ENCODE measurements around the gene MPPED1. TPM values are rescaled to one million over a fixed set of nuclear protein-coding genes. Genes with fewer than 3 reads are reported as not detected.

Gene MPPED1
- total RNA-seq, 1 donor from 2014 or later, result 4.4 TPM

DNA sequence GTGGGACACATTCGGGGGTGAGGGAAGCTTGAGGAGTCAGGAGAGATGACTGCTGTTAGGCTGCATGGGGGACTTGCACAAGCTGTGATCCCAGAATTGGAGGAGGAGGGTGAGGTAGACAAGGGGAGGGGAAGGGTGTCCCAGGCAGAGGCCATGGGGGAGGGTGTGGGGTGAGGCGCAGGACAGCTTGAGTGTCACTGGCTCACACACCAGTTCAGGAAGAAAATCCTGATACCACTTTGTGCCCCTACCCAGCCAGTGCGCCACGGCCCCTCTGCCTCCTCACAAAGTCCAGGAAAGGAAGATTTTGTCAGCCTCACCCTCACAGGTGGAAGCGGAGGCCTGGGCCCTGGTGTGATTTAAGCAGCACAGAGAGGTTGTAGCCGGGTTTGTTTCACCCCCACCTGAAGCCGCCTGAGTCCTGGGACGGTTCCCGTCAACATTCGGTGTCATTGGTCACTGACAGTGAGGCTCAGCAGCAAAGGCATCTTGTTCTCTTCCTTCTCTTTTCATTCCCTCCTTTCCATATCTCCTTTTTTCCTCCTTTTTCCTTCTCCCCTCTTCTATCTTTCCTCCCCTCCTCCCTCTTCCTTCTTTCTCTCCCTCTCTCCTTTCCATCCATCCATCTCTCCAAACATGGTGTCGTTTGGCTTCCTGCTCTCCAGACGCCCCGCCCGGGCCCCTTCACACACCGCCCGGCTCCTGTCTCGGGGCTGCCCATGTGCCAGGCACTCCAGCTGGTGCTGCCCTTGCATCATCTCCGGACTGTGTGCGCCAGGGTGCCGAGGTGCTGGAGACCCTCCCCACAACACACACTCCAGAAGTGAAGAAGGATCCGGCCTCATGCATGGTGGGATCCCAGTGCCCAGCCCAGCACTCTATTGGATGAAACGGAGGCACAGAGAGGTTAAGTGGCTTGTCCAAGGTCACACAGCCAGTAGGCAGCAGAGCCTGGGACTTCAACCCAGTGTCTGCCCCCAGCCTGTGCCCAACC is 89.3 kb downstream of the MPPED1 start:
- DNase-seq, result no peak

DNA sequence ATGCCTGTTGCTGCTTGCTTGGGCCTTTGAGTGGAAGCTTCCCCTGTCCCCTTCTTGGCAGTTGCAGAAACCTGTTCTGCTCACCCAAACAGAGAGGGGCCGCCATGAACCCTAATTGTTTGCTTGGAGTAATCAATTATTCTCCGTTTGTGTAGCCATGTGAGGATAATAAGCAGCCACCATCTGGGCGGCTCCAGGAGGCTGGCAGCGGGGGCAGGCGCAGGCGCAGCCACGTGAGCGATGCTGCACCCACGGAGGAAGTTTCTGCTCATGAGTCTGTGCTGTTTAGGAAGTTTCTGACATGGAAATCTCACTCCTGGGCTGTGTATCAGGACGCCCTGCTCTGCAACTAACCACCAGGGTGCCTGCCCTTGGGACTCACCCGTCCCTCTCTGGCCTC is 90.1 kb downstream of the MPPED1 start:
- DNase-seq, result no peak

DNA sequence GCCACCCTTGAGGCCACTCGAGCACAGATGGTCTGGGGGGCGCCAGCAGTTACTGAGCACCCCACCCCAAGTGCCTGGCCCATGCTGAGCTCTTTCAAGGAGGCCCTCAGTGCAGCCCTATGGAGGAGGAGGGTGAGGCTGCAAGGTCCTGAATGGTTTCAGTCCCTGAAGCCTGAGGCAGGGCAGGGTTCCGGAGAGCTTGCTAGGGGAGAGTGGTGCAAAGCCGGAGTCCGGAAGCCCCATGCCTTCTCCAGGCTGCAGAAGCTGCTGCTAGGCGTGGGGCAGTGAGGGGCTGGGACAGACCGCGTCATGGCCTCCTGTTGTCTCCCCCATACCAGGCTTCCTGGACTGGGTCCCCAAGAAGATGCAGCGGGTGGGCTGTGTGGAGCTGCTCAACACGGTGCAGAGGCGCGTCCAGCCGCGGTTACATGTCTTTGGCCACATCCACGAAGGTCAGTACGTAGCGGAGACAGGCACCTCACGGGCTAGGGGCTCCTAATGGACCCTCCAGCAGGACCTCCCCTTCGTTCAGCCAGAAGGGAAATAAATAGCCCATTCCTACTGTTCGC is 90.6 kb downstream of the MPPED1 start:
- no peak for DNase-seq

DNA sequence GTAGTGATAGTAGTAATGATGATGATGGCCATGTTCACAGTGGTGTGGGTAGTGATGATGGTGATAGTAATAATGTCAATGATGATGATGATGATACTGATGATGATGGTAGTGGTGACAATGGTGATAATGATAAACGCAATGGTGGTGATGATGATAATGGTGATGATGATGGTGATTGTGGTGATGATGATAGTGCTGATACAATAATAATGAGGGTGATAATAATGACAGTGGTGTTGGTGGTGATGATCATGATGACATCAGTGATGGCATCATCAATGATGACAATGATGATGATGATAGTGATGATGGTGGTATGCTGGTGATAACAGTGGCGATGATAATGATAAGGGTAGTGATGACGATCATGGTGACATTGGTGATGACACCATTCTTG is 92.3 kb downstream of the MPPED1 start:
- DNase-seq, result no peak

DNA sequence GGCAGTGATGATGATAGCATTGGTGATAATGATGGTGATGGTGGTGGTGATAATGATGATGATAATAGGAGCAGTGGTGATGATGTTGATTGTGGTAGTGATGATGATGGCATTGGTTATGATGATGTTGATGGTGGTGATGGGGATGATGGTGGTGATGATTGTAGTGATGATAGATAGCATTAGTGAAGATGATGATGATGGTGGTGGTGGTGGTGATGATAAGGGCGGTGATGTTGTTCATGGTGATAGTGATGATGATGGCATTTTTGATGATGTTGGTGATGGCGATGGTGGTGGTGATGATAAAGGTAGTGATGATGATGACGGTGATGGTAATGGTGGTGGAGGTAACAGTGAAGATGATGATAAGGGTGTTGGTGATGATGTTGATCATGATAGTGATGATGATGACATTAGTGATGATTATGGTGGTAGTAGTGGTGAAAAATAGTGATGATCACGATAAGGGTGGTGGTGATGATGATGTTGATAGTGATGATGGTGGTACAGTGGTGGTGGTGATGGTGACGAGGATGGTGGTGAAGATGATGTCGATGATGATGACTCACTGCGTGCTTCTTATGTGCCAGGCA is 93.0 kb downstream of the MPPED1 start:
- DNase-seq, result no peak

DNA sequence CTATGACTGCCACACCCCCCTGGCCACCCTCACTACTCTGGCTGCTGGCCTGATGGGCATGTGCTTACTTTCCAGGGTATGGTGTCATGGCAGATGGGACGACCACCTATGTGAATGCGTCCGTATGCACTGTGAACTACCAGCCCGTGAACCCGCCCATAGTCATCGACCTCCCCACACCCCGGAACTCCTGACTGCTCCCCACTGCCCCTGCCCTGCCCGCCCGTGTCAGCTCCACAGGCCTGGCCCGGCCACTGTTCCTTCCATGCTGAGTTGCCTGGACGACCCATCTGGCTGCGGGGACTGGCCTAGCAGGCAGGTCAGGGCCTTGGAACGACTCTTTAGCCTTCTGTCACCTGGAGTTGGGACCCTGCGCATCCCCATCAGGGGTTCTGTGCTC is 93.6 kb downstream of the MPPED1 start:
- no peak for DNase-seq

DNA sequence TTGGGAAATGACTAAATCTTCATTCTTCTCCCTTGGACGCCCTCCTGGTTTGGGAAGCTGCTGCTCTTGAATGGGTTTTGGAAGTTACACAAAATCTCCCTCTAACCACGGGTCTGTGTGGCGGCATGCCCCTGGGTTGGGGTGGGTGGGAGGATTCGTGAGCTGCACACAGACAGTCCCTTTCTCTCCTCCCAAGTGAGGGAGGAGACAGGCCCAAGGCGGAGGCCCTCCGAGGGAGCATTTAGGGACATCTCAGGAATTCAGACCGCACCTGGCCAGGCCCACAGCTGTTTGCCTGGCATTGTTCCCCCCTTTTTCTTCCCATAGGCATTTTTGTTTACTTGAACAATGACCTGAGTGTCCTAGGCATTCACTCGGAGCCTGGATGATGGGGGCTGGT is 94.1 kb downstream of the MPPED1 start:
- DNase-seq, result no peak

DNA sequence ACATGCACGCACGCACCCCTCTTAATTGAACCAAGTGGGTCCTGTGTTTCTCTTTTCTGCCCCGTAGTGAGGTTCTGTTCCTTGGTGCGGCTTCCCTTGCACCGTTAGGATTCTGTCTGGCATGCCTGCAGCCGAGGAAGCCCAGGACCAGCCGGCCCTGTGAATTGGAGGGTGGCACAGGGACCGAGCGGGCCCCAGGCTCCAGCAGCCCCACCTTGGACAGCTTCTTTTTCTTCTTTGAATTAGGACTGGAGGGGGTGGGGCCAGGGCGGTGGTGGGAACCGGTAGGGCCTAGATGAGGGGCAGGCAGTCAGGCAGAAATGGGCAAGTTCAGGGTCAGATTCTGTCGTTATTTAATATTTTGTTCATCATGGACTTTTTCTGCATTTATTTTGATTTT is 94.7 kb downstream of the MPPED1 start:
- DNase-seq, result no peak

DNA sequence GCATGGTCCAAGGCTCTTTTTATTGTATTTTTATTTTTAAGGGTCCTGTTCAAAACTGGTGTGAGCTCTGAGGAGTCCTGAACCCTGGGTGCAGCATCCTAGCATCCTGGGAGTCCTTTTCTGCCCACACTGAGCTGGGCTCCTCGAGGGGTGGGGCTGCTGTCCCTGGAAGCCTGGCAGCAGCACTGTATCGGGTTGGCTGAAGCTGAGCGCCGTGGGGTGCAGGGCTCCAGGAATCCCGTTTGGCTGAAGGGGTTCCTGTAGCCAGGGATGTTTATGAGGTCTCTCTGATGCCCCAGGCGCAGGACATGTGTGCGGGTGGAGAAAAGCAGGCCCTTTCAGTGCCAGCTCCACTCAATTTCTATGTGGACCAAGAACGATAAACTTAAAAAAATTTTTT is 95.4 kb downstream of the MPPED1 start:
- no peak for DNase-seq

DNA sequence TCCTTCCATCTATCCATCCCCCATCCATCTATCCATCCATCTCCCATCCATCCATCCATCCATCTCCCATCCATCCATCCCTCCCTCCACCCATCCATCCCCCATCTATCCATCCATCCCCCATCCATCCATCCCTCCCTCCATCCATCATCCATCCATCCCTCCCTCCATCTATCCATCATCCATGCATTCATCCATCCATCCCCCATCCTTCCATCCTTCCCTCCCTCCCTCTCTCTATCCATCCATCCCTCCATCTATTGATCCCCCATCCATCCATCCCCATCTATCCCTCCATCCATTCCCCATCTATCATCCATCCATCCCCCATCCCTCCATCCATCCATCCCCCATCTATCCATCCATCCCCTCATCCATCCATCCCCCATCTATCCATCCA is 96.7 kb downstream of the MPPED1 start:
- no peak for DNase-seq

DNA sequence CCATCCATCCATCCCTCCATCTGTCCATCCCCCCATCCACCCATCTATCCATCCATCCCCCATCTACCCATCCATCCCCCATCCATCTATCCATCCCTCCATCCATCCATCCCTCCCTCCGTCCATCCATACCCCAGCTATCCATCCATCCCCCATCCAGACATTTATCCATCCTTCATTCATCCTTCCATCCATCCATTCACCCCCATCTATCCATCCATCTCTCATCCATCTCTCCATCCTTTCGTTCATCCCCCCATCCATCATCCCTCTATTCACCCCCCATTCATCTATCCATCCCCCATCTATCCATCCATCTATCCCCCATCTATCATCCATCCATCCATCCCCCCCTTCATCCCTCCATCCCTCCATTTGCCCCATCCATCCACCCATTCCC is 97.5 kb downstream of the MPPED1 start:
- DNase-seq, result no peak

DNA sequence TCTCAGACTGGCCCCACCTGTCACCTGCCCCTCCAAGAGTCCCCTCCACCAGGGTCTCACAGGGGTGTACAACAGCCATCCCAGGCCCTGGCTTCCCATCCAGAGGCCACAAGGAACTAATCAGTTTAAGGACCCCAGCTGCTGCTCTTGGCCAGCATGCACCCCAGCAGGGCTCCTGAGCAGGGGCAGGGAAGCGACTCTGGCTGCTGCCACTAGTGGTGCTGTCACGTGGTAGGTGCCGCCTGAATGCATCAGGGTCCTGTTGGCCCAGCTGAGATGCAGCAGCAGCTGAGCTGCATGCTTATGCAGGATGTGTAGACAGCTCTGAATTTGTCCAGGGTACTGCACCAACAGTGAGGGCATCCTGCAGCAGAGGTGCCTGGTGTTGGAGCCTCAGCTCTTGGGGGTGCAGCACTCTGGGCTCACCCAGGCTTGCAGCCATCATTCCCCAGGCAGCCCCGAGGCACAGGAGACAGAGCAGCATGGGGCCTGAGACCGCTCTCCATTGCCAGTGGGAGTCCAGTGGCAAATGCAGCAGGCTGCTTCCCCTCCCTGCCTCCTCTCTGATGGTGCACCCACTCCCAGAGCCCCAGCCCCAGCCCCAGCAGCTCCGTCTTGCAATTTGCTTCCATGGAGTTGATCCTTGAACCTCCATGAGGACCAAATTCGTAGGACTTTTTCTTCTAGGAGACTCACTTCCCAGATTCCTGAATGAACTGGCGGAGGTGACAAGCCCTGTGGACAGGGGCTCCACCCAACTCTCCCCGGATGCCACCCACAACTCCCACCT is 98.7 kb downstream of the MPPED1 start:
- no peak for DNase-seq

DNA sequence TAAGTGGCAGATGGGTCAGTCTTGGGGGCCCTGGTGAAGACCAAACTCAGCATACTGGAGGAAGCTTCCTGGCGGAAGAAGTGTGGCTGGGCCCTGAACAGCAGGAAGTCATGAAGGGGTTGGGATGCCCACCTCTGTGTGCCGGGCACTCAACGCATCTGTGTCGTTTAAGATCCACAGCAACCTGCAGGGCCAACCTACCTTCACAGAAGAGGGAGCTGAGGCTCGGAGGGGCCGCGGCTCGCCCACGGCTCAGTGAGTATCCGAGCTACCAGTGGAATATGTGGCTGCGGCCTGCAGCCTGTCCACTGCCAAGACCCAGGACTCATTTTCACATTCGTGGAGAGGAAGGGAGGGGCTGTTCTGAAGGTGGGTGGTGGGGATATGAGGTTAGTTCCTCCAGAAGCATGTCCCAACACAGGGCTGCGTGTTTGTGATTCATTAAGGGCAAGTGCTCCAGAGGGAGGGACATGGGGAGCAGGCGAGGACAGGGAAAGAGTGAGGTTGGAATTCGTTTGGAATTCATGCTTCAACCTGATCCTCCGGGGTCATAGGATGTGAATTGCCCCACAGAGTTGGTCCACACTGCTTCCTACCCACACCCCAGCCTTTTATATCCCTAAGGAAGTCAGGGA is 99.6 kb downstream of the MPPED1 start:
- DNase-seq, result no peak

DNA sequence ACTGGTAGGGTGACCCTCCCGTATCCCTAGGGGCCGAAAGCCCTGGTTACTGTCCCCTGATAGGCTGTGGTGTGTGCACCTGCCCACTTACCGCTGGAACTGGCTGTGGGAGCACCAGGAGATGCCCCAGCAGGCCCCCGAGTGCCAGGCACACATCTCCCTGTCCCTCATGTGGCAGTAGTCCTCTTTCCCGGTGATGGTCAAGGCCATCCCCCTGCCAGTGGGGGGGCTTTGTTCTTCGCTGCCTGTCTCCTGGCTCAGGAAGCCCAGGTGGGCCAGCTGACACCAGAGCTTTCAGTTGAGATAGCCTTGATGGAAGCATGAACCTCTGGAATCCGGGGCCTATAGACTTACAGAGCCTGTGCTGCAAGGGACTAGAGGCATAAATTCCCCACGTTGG is 100.5 kb downstream of the MPPED1 start:
- no peak for DNase-seq

DNA sequence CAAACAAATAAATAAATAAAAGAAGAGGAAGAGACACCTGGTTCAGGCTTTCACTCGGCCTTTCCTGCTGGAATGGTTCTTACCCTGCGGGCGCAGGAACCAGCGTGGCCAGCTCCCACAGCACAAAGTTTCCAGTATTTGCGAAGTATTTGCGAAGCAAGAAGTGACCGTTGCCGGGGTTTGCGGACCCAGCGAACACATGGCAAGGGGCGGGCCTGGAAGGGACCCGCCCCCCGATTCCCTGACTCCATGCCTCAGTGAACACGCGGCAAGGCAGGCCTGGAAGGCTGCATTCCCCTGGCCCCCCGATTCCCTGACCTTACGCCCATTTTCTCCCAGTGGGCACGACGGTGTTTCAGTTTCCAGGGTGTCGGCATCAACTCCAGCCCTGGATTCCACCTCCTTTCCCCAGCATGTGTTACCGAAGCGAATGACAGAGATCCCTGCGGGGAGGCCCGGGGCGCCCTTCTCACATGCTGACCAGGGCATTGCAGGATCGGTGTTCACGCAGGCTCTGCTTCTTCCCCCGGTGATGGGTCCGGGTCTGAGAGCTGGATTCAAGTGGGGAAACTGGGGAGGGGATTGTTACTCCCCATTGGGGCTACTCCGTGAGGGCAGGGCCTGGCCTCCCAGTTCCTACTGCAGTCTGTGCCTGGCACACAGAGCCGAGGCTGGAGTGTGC is 102.8 kb downstream of the MPPED1 start:
- no peak for DNase-seq

DNA sequence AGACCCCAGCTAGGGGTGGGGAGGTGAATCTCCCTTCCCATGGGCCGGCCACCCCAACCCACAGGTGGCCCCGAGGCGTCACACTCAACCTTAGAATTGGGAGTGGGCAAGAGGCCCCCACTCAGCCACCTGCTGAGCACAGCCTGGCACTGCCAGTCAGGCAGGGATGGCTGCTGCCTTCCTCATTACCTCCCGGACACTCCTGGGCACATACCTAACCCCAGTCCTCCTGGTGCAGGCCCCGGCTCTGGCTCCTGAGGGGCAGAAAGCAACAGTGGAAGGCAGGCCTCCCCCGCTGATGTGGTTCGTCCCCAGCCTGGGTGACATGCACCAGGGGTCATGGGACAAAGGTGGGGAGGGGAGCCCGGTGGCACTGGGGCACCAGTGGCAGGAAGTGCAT is 103.6 kb downstream of the MPPED1 start:
- no peak for DNase-seq

DNA sequence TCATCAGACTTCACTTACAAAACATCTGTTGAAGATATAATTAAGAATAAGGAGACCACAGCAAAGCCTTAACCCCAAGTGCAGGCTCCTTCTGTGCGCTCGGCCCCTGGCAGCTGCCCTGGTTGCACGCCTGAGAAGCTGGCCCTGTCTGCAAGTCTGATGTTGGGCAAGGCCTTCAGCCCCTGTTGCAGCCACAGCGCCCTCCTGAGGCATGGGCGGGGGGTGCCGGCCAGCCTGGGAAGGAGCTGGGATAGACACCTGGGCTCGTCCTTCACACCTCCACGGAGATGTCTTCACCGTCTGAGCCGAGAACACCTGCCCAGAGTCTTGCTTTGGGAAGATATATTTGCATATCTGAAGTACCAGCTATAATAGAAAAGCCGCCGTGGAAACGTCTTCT is 104.1 kb downstream of the MPPED1 start:
- no peak for DNase-seq

DNA sequence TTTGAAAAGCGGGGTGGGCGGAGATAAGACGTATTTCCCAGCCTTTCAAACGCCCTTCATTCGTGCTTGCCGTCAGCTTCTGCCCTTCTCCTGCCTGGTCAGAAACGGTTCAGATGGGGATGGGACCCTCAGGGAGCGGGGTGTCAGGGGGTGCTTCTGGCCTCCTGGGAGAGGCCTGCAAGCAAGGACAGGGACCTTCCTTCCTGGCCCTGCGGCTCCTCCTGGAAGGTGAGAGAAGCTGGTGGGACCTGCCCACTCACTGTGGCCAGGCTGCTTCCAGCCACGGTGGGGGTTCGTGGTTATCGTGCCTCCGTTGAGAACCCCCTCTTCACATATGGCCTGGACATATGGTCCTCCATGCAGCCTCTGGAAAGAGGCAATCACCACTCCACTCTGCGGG is 104.6 kb downstream of the MPPED1 start:
- no peak for DNase-seq

DNA sequence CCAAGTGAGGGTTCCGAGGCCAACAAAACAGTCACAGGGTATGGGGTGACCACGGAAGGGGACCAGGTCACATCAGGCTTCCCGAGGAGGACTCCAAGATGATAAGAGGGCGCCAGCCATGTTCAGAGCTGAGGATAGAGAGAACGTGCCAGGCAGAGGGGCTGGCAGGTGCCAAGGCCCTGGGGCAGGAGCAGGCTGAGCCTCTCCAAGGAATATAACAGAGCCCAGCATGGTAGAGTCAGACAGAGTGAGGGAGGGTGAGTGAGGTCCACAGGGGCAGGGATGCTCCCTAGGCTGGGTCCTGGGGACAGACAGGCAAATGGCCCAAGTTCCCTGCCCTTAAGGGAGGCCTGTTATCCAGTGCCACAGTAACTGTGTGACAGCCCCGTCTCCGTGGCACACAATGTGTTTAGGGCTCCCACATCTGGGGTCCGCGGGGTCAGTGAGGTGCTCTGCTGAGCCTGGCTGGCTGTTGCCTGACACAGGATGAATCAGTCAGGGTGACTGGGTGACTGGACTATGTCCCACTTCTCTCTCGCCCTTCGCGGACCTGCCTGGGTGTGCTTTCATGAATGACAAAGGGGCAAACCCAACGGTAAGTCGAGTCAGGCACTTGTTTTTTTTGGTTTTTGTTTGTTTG is 105.3 kb downstream of the MPPED1 start:
- no peak for DNase-seq

DNA sequence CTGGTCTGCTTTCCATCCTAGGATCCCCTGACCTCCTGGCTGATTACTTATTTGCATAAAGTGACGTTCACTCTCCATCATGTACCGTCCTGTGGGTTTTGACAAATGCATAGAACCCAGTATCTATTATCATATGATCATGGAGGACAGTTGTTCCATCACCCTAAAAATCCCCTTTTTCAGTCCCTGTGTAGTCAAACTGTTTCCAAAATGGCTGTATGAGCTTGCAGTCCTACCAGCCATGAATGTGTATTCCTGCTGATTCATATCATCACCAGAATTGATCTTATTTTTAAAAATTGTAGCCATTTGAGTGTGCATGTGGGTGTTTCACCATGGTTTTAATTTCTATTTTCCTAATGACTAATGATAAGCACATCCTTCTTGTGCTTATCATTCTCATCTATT is 108.8 kb downstream of the MPPED1 start:
- no peak for DNase-seq

DNA sequence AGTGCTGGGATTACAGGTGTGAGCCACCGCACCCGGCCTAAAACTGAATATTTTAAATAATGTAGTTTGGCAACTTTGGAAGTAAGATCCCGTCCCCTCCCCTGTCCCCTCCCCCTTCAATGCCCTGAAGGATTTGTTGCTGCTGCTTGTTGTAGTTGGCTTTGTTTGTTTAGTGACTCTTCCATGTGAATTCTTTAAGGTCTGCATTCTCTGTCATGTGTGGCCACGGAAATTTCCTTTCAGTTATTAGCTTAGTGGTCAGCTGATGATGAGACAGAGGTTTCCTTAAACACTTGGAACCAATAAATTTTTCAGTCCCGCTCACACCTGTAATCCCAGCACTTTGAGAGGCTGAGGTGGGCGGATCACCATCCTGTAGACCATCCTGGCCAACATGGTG is 109.9 kb downstream of the MPPED1 start:
- no peak for DNase-seq
